Measurements from ENCODE around the gene KCTD7.
A peak's percentile ranks its signal among the peaks of the same experiment; 100 is the strongest.
"Not testable (repeated sequence)": the region's sequence is repeated elsewhere in the genome, so short reads cannot be mapped to it uniquely, and the experiment has no call there.

Gene KCTD7

GRCh38 chr7:66628361-66629221, at the start of gene KCTD7:
Gene KCTD7 (plus strand): TSS chr7:66628881. CDS start chr7:66629065, 184 bp downstream.
- DNase-seq (ENCODE audit: low read depth) = peak; percentile 98

GRCh38 chr7:66580380-66580779, 48.3 kb upstream of the KCTD7 start:
- not testable (repeated sequence) for DNase-seq (ENCODE audit: low read depth)

DNA sequence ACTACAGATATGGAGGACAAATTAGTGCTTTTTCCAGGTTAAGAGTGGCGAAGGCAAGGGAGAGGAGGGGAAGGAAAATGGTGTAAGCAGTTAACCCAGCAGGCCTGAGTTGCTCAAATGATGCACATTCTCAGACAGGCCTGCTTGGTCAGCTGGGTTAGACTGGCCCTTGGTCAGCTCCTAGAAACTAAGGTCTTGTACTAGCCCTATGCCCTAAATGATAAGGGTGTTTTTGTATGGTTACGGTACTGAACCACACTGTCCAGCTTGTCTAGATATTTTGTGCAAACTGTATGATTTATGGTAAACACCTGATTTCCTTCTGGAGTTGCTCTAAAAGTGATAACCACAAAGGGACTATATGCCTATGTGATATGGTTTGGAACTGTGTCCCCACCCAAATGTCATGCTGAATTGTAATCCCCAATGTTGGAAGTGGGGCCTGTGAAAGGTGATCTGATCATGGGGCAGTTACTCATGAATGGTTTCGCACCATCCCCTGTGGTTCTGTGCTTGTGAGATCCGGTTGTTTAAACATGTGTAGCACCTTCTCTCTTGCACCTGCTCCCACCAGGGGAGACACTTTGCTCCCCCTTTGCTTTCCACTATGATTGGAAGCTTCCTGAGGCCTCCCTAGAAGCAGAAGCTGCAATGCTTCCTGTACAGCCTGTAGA, 45.7 kb upstream of the KCTD7 start:
- not testable (repeated sequence) for DNase-seq (ENCODE audit: low read depth)

- DNase-seq (ENCODE audit: low read depth) = no peak
Observed at GRCh38 chr7:66583490-66584110, 45.1 kb upstream of the KCTD7 start.

GRCh38 chr7:66586181-66586580, 42.5 kb upstream of the KCTD7 start:
- DNase-seq (ENCODE audit: low read depth) = no peak

DNA sequence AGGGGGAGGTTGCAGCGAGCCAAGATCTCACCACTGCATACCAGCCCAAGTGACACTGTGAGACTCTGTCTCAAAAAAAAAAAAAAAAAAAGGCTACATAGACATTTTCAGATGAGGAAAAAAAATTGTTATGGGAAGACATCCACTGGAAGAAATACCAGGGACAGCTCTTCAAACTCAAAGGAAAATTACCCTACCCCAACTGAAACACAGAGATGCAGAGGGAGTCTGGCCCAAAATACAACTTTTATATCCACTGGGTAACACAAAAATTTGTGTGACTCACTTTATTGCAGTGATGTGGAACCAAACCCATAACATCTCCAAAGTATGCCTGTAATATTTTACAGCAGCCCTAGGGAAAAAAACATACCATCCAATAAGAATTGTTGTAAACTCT, 40.5 kb upstream of the KCTD7 start:
- DNase-seq (ENCODE audit: low read depth) = not testable (repeated sequence)

DNA sequence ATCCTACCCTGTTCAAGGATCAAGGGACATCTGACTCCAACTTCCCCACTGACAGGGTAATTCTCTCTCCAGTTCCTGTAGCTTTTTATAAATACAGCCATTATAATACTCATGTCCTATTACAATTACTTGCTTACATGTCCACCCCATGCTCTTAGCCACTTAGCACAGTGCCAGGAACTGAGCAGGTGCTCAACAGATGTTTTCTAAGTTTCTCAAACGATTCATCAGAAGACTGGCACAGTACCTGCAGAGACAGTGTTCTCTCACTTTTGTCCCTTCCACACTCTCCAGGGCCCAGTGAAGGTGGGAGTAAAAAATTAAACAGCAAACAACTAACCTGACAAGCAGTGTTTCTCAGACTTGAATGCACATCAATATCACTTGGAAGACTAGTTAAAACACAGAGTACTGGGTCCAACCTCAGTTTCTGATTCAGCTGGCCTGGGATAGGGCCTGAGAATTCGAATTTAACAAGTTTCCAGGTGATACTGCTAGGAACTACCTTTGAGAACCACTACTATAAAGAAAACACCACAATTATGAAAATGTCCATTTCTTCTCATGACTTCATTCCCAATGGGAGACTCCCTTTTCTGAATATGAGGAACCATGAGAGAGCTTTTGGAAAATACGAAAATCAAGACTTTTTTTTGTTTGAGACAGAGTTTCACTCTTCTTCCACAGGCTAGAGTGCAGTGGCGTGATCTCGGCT, 39.7 kb upstream of the KCTD7 start:
- DNase-seq (ENCODE audit: low read depth) = not testable (repeated sequence)

GRCh38 chr7:66590302-66591057, 38.2 kb upstream of the KCTD7 start:
- DNase-seq (ENCODE audit: low read depth) = peak; percentile 47

DNA sequence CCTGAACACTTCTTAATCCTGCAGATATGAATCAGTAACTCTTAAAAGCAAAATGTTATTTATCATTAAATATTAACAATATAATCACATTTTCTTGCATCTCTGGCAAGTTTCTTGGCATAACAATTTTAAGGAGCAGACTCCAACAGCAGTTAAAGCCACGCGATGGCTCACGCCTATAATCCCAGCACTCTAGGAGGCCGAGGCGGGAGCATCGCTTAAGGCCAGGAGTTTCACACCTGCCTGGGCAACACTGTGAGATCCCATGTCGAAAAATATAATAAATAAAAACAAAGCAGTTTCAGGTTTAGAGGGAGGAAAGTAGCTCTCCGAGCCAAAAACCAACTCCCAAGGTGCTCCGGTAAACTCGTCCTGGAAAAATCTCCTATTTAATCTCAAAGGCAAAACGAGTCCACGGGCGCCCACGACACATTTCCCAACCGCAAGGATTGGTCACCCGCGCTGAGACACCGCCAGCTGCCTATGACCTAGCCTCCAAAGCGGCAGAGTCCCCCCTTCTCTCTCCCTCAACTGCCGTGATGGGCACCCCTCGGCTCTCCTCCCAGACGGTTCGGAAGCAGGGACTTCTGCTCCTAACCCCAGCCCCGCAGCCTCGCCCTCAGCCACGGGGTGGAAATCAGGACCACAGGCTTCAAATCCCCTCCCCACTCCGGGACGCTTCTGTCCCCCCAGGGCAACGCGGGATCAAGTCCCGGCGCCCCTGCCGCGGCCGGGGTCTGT, 37.5 kb upstream of the KCTD7 start:
- DNase-seq (ENCODE audit: low read depth) = not testable (repeated sequence)

GRCh38 chr7:66591799-66592596, 36.7 kb upstream of the KCTD7 start:
- peak; percentile 87 for DNase-seq (ENCODE audit: low read depth)

GRCh38 chr7:66592597-66593146, 36.0 kb upstream of the KCTD7 start:
- DNase-seq (ENCODE audit: low read depth) = not testable (repeated sequence)

DNA sequence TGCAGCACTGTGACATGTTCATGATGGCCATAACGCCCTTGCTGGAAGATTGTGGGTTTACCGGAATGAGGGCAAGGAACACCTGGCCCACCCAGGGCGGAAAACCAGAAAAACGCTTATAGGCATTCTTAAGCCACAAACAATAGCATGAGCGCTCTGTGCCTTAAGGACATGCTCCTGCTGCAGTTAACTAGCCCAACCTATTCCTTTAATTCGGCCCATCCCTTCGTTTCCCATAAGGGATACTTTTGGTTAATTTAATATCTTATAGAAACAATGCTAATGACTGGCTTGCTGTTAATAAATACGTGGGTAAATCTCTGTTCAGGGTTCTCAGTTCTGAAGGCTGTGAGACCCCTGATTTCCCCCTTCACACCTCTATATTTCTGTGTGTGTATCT, 34.6 kb upstream of the KCTD7 start:
- not testable (repeated sequence) for DNase-seq (ENCODE audit: low read depth)

DNA sequence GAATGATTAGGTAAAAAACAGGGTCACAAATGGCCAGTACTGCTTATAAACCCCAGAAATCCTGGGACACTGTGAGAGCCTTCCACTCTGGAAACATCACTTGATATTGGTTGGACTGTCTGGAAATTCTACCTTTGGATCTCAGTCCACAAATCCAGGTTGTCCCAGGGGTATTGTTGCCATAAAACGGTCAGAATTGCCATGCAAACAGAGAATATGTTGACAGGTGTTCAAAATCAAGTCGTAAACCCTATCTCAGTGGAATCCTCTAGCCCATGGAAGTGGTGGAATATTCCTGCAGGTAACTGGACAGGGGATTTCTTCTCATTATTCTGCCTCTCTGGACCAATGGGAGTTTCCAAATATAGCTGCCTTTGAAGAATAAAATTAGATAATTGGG, 31.2 kb upstream of the KCTD7 start:
- no peak for DNase-seq (ENCODE audit: low read depth)

- no peak for DNase-seq (ENCODE audit: low read depth)
Observed at GRCh38 chr7:66602159-66602558, 26.5 kb upstream of the KCTD7 start.

- DNase-seq (ENCODE audit: low read depth) = peak; percentile 77
Observed at GRCh38 chr7:66604198-66604597, 24.5 kb upstream of the KCTD7 start.

- not testable (repeated sequence) for DNase-seq (ENCODE audit: low read depth)
Observed at GRCh38 chr7:66606540-66607291, 22.0 kb upstream of the KCTD7 start.

- peak; percentile 17 for DNase-seq (ENCODE audit: low read depth)
Observed at GRCh38 chr7:66609176-66609575, 19.5 kb upstream of the KCTD7 start.

DNA sequence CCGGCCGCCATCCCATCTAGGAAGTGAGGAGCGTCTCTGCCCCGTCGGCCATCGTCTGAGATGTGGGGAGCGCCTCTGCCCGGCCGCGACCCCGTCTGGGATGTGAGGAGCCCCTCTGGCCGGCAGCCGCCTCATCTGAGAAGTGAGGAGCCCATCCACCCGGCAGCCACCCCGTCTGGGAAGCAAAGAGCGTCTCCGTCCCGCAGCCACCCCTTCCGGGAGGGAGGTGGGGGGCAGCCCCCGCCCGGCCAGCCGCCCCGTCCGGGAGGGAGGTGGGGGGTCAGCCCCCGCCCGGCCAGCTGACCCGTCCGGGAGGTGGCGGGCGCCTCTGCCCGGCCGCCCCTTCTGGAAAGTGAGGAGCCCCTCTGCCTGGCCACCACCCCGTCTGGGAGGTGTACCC, 14.1 kb upstream of the KCTD7 start:
- DNase-seq (ENCODE audit: low read depth) = not testable (repeated sequence)

DNA sequence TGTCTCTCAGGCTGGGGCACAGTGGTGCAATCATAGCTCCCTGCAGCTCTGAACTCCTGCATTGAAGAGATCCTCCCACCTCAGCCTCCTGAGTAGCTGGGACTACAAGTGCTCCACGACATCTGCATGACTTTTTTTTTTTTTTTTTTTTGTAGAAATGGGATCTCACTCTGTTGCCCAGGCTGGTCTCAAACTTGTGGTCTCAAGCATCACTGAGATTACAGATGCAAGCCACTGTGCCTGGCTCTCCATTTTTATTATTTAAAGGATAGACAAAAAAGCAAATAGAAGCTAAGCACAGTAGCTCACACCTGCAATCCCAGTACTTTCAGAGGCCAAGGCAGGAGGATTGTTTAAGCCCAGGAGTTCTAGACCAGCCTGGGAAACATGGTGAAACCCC, 13.0 kb upstream of the KCTD7 start:
- DNase-seq (ENCODE audit: low read depth) = no peak

Data from amniotic epithelial cell (primary cell).